HFF-Myc (cell line): ENCODE measurements around the gene TANC1.

Experiments
- DNase-seq: peaks from one replicate; pipeline ENCODE4 v3.0.0-alpha.2; 2011; ENCODE audit warnings: low read depth; ENCODE audit errors: extremely low read depth
- H3K4me3 ChIP-seq: replicated peaks from 2 replicates; pipeline ENCODE4 v1.5.1; 2011; ENCODE audit warnings: low read depth, mild to moderate bottlenecking, control low read depth, low read length
- TF ChIP-seq, protein P1 (sequence below): IDR thresholded peaks from 2 replicates; pipeline ENCODE4 v1.5.1; 2012; ENCODE audit warnings: mild to moderate bottlenecking, low read depth, low read length, control low read depth; ENCODE audit errors: missing control alignments

Gene TANC1

DNA sequence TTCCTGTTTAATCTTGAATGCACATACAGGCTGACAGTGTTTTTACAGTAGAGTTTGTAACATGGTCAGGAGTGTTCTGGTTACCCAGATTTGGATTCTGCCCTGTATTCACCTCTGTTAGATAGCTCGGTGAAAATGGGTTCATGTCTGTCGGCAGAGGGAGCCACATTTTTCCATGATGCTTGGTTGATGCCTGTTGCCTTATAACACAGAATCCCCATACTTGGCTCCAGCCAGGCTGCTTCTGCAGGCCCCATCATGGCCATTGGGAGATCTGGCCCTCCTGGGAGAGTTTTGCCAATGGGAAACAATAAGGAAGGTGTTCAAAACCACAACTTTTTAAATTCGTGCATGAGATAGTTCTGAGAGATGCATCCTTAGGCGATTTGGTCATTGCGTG lies 240.0 kb downstream of the TANC1 start:
- TF ChIP-seq, protein P1, sequence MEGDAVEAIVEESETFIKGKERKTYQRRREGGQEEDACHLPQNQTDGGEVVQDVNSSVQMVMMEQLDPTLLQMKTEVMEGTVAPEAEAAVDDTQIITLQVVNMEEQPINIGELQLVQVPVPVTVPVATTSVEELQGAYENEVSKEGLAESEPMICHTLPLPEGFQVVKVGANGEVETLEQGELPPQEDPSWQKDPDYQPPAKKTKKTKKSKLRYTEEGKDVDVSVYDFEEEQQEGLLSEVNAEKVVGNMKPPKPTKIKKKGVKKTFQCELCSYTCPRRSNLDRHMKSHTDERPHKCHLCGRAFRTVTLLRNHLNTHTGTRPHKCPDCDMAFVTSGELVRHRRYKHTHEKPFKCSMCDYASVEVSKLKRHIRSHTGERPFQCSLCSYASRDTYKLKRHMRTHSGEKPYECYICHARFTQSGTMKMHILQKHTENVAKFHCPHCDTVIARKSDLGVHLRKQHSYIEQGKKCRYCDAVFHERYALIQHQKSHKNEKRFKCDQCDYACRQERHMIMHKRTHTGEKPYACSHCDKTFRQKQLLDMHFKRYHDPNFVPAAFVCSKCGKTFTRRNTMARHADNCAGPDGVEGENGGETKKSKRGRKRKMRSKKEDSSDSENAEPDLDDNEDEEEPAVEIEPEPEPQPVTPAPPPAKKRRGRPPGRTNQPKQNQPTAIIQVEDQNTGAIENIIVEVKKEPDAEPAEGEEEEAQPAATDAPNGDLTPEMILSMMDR: no peak
- no peak overlapping the region for H3K4me3 ChIP-seq
- DNase-seq: no peak

GRCh38 chr2:159209341-159210306 lies 241.2 kb downstream of the TANC1 start:
- TF ChIP-seq, protein P1: no peak
- H3K4me3 ChIP-seq: no peak overlapping the region
- DNase-seq: no peak

GRCh38 chr2:159211447-159212396 lies 243.3 kb downstream of the TANC1 start:
- DNase-seq: no peak
- TF ChIP-seq, protein P1: no peak
- no peak overlapping the region for H3K4me3 ChIP-seq

- no peak for DNase-seq
- no peak overlapping the region for H3K4me3 ChIP-seq
- TF ChIP-seq, protein P1: no peak
Observed at GRCh38 chr2:159213296-159213695, 244.9 kb downstream of the TANC1 start.

DNA sequence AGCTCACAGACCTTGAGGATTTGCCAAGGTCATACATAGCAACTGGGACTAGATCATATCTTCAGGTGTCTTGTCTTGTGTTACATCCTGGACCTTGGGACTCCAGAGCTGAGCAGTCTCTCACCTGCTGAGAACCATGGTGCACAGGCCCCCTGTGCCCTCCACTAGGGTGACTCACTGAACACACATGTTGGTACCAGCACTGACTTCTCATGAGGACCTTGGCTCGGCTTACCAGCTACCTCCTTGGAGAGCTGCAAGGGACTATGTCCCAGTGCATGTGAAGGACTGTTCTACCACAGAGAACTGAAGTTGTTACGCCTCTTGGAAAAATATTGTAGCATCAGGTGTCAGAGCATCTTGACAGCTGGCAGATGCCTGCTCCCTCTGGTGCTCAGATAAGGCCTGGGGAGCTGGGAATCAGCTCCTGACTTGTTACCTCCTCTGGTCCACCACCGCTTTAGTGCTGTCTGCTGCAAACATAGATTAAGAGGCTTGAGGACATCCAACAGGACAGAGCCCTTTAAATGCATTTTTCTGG lies 246.0 kb downstream of the TANC1 start:
- TF ChIP-seq, protein P1: no peak
- no peak for DNase-seq

DNA sequence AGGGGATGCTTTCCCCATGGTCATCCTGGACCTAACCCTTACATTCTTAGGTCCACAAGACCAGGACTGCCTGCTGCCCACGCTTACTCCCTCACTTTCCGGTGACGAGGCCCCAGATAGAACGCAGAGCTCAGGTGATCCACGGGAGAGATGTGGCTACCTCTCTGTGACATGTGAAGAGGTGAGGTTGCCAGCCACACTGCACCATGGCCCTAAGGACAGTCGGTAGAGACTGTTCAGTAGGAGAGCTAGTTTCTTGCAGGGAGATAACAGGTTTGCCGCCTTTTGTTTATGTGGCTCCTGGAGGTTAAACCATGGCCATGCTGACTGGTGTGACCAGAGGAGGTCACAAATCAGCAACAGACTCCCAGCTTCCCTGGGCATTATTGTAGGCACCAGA lies 246.7 kb downstream of the TANC1 start:
- H3K4me3 ChIP-seq: no peak overlapping the region
- DNase-seq: no peak
- TF ChIP-seq, protein P1: no peak

More for the DNA sequence above, 246.0 kb downstream of the TANC1 start:
- H3K4me3 ChIP-seq: no peak overlapping the region
